HepG2 (cell line): Measurements from ENCODE around the gene LYSET. TPM values are rescaled to one million over a fixed set of nuclear protein-coding genes. Genes with fewer than 3 reads are reported as not detected.

ENCODE experiments used
- ARHGAP35 ChIP-seq: sonication (generic); formaldehyde crosslinking; IDR thresholded peaks from 2 replicates; pipeline ENCODE4 v1.9.0; 2022; ENCODE audit warnings: mild to moderate bottlenecking, inconsistent platforms, moderate library complexity, missing genetic modification reagents, borderline replicate concordance
- ARNT2 ChIP-seq: sonication (generic); formaldehyde crosslinking; IDR thresholded peaks from 2 replicates; pipeline ENCODE4 v1.8.0; 2022; ENCODE audit warnings: mild to moderate bottlenecking, low read depth, missing genetic modification reagents, moderate library complexity
- BCL6 ChIP-seq: IDR thresholded peaks from 2 replicates; pipeline ENCODE4 v1.6.1; 2016; ENCODE audit warnings: missing genetic modification reagents, missing compliant biosample characterization
- HINFP ChIP-seq: sonication (generic); formaldehyde crosslinking; IDR thresholded peaks from 2 replicates; pipeline ENCODE4 v1.4.0; 2020; ENCODE audit warnings: low read depth, mild to moderate bottlenecking, missing genetic modification reagents
- HNRNPLL ChIP-seq: fragments of 200-400 bp; formaldehyde crosslinking; IDR thresholded peaks from 2 replicates; pipeline ENCODE4 v1.6.1; 2017; ENCODE audit warnings: mild to moderate bottlenecking, low read depth, low read length; ENCODE audit not compliant: poor library complexity, severe bottlenecking
- HOXA7 ChIP-seq: sonication (generic); formaldehyde crosslinking; IDR thresholded peaks from 2 replicates; pipeline ENCODE4 v1.8.1; 2022; ENCODE audit warnings: mild to moderate bottlenecking, missing genetic modification reagents, moderate library complexity
- LCORL ChIP-seq, 2 experiments: fragments of 450-650 bp in 1 of 2; sonication (generic) in 1 of 2; formaldehyde crosslinking in 1 of 2; IDR thresholded peaks; 2 replicates each; pipeline versions ENCODE4 v1.5.0 to v1.6.1; 2017 to 2020; ENCODE audit warnings: antibody characterized with exemption in 1 of 2, missing genetic modification reagents in 1 of 2
- MATR3 ChIP-seq: sonication (generic); formaldehyde crosslinking; IDR thresholded peaks from 2 replicates; pipeline ENCODE4 v1.4.0; 2020; ENCODE audit warnings: missing genetic modification reagents
- MLXIP ChIP-seq: sonication (generic); formaldehyde crosslinking; IDR thresholded peaks from 2 replicates; pipeline ENCODE4 v1.9.0; 2021; ENCODE audit warnings: missing genetic modification reagents, borderline replicate concordance
- NFE2 ChIP-seq: sonication (generic); formaldehyde crosslinking; IDR thresholded peaks from 2 replicates; pipeline ENCODE4 v1.4.0; 2020; ENCODE audit warnings: missing genetic modification reagents
- PHB2 ChIP-seq: fragments of 450-650 bp; IDR thresholded peaks from 2 replicates; pipeline ENCODE4 v1.6.1; 2018; ENCODE audit not compliant: partially characterized antibody
- SP1 ChIP-seq, 2 experiments: fragments of 450-650 bp in 1 of 2; sonication (generic) in 1 of 2; formaldehyde crosslinking in 1 of 2; IDR thresholded peaks; 2 replicates each; pipeline versions ENCODE4 v1.4.0 to v1.6.1; 2016 to 2020; ENCODE audit warnings: missing genetic modification reagents in 1 of 2
- SP5 ChIP-seq: IDR thresholded peaks from 2 replicates; pipeline ENCODE4 v1.6.1; 2016; ENCODE audit warnings: low read depth, borderline replicate concordance
- ZBED4 ChIP-seq: sonication (generic); formaldehyde crosslinking; IDR thresholded peaks from 2 replicates; pipeline ENCODE4 v1.4.0; 2020; ENCODE audit warnings: missing genetic modification reagents, borderline replicate concordance
- ZNF12 ChIP-seq: sonication (generic); formaldehyde crosslinking; IDR thresholded peaks from 2 replicates; pipeline ENCODE4 v1.5.0; 2020; ENCODE audit warnings: missing genetic modification reagents
- ZNF557 ChIP-seq: sonication (generic); formaldehyde crosslinking; IDR thresholded peaks from 2 replicates; pipeline ENCODE4 v1.4.0; 2020; ENCODE audit warnings: missing genetic modification reagents
- ZNF619 ChIP-seq: sonication (generic); formaldehyde crosslinking; IDR thresholded peaks from 2 replicates; pipeline ENCODE4 v1.4.0; 2020; ENCODE audit warnings: mild to moderate bottlenecking, missing genetic modification reagents
- ZNF710 ChIP-seq: sonication (generic); formaldehyde crosslinking; IDR thresholded peaks from 2 replicates; pipeline ENCODE4 v1.5.0; 2020; ENCODE audit warnings: mild to moderate bottlenecking, missing genetic modification reagents, borderline replicate concordance
- polyA plus RNA-seq, 8 experiments: library from polyadenylated mRNA; depleted of rRNA in 3 of 8; stranded (reverse) in 7 of 8; unstranded in 1 of 8; fragments of >200 nt; fragmentation: Illumina TruSeq in 4 of 8; extraction: Trizol in 4 of 8; gene quantifications; 2 replicates each; pipeline versions ENCODE4 v1.2.1 to v1.2.3, GENCODE V29; 2011 to 2016; ENCODE audit warnings: low read depth in 4 of 8, missing spikeins in 1 of 8, mixed read lengths in 1 of 8; ENCODE audit not compliant: insufficient read depth in 1 of 8
- total RNA-seq, 5 experiments: library from RNA; depleted of rRNA; stranded (reverse); fragments of >200 nt; fragmentation: Illumina TruSeq; extraction: Trizol; gene quantifications; 2 replicates each; pipeline ENCODE4 v1.2.3, GENCODE V29; 2016; ENCODE audit warnings: low read depth in 1 of 5

Gene LYSET
- total and polyA plus RNA-seq, 2 of the 13 experiments (the other 11 are each of a cell fraction or from before 2014, with no cell fraction given): 19.1 to 36.6 TPM

GRCh38 chr14:93206793-93207467 lies 21.8 kb downstream of the LYSET start, which contains the start of the genes GON7 and UBR7 (continued):
- peak; percentile 40 for TF ChIP-seq ZBED4
- TF ChIP-seq ZNF710 (CRISPR knock-in tag): peak; percentile 45; the same call in 1 of the 2 replicates
- TF ChIP-seq MATR3 (CRISPR knock-in tag): no peak
- TF ChIP-seq SP5 (CRISPR knock-in tag): peak; percentile 66
- no peak for TF ChIP-seq LCORL (IDR thresholded peaks at IDR 0.05)
- peak; percentile 40; the same call in 1 of the 2 replicates for TF ChIP-seq LCORL (CRISPR knock-in tag; IDR thresholded peaks at IDR 0.05)
- no peak for TF ChIP-seq SP1 (IDR thresholded peaks at IDR 0.05)
- TF ChIP-seq SP1 (CRISPR knock-in tag; IDR thresholded peaks at IDR 0.05): peak; percentile 86
- TF ChIP-seq BCL6 (CRISPR knock-in tag): peak; percentile 39; the same call in 1 of the 2 replicates
- TF ChIP-seq ZNF12 (CRISPR knock-in tag): 0 out of 2 replicates have a peak, but pooled peaks have one; percentile 21
- peak; percentile 92 for TF ChIP-seq HNRNPLL
- no peak for TF ChIP-seq MLXIP (CRISPR knock-in tag)
- peak; percentile 82; the same call in 1 of the 2 replicates for TF ChIP-seq ZNF619
- TF ChIP-seq ARNT2 (CRISPR knock-in tag): no peak; the same call in 1 of the 2 replicates
- no peak for TF ChIP-seq HOXA7
- no peak for TF ChIP-seq PHB2
- no peak for TF ChIP-seq ARHGAP35 (CRISPR knock-in tag)
- TF ChIP-seq ZNF557 (CRISPR knock-in tag): no peak
- peak; percentile 69; the same call in 1 of the 2 replicates for TF ChIP-seq HINFP (CRISPR knock-in tag)
- no peak for TF ChIP-seq NFE2 (CRISPR knock-in tag)
